ENCODE results near the gene PTPRD. TPM values are rescaled to one million over a fixed set of nuclear protein-coding genes. Genes with fewer than 3 reads are reported as not detected.

PTPRD gene
- total RNA-seq, 1 donor from 2014 or later, result 109 TPM

GRCh38 chr9:8489835-8490234, 2123.0 kb downstream of the PTPRD start:
- TF ChIP-seq CTCF (IDR thresholded peaks at IDR 0.05; ENCODE audit: unreplicated experiment), result no peak
- no peak for DNase-seq (ENCODE audit: low spot score in 2 of 2, unreplicated experiment in 2 of 2)
- H3K9me3 Mint-ChIP-seq, result no peaks in the 10 kb centered on the region
- peaks cover 8% of the 10 kb centered on the region for H3K4me1 Mint-ChIP-seq
- H3K4me3 Mint-ChIP-seq, result no peak overlapping the region
- no peaks in the 10 kb centered on the region for H3K27me3 Mint-ChIP-seq (ENCODE audit: low read depth)
- peak overlapping the region; percentile 6 for H3K27ac Mint-ChIP-seq
- H3K36me3 Mint-ChIP-seq, result peaks cover 20% of the 10 kb centered on the region

- H3K9me3 Mint-ChIP-seq, result no peaks in the 10 kb centered on the region
- DNase-seq (ENCODE audit: low spot score in 2 of 2, unreplicated experiment in 2 of 2), result no peak
- peaks cover 8% of the 10 kb centered on the region for H3K4me1 Mint-ChIP-seq
Observed at GRCh38 chr9:8486095-8486494, 2126.7 kb downstream of the PTPRD start.

GRCh38 chr9:8484597-8485191, 2128.1 kb downstream of the PTPRD start:
- H3K27me3 Mint-ChIP-seq (ENCODE audit: low read depth), result no peaks in the 10 kb centered on the region
- H3K9me3 Mint-ChIP-seq, result no peaks in the 10 kb centered on the region
- peaks cover 21% of the 10 kb centered on the region for H3K36me3 Mint-ChIP-seq
- no peak for DNase-seq (ENCODE audit: low spot score in 2 of 2, unreplicated experiment in 2 of 2)
- peaks cover 9% of the 10 kb centered on the region for H3K4me1 Mint-ChIP-seq
- no peak overlapping the region for H3K4me3 Mint-ChIP-seq
- TF ChIP-seq CTCF (IDR thresholded peaks at IDR 0.05; ENCODE audit: unreplicated experiment), result no peak
- no peak overlapping the region for H3K27ac Mint-ChIP-seq

More at GRCh38 chr9:8486095-8486494, 2126.7 kb downstream of the PTPRD start:
- Mint-ChIP-seq H3K4me3 (no peak overlapping the region), H3K27me3 (ENCODE audit: low read depth) (no peaks in the 10 kb centered on the region), H3K27ac (no peak overlapping the region), H3K36me3 (peaks cover 21% of the 10 kb centered on the region)
- TF ChIP-seq CTCF (IDR thresholded peaks at IDR 0.05; ENCODE audit: unreplicated experiment), result no peak

GRCh38 chr9:8477450-8477849, 2135.4 kb downstream of the PTPRD start:
- no peak overlapping the region for H3K4me3 Mint-ChIP-seq

GRCh38 chr9:8474937-8475336, 2137.9 kb downstream of the PTPRD start:
- H3K4me1 Mint-ChIP-seq, result peaks cover 26% of the 10 kb centered on the region
- H3K9me3 Mint-ChIP-seq, result no peaks in the 10 kb centered on the region

More at GRCh38 chr9:8477450-8477849, 2135.4 kb downstream of the PTPRD start:
- no peak for DNase-seq (ENCODE audit: low spot score in 2 of 2, unreplicated experiment in 2 of 2)
- no peak for TF ChIP-seq CTCF (IDR thresholded peaks at IDR 0.05; ENCODE audit: unreplicated experiment)
- peak overlapping the region; percentile 72 for H3K27ac Mint-ChIP-seq
- no peaks in the 10 kb centered on the region for H3K9me3 Mint-ChIP-seq
- no peaks in the 10 kb centered on the region for H3K27me3 Mint-ChIP-seq (ENCODE audit: low read depth)
- H3K4me1 Mint-ChIP-seq, result peaks cover 30% of the 10 kb centered on the region
- peaks cover 8% of the 10 kb centered on the region for H3K36me3 Mint-ChIP-seq

More at GRCh38 chr9:8474937-8475336, 2137.9 kb downstream of the PTPRD start:
- Mint-ChIP-seq H3K4me3 (no peak overlapping the region), H3K36me3 (peaks cover 2% of the 10 kb centered on the region), H3K27me3 (ENCODE audit: low read depth) (no peaks in the 10 kb centered on the region), H3K27ac (no peak overlapping the region)
- no peak for DNase-seq (ENCODE audit: low spot score in 2 of 2, unreplicated experiment in 2 of 2)
- no peak for TF ChIP-seq CTCF (IDR thresholded peaks at IDR 0.05; ENCODE audit: unreplicated experiment)

Data from mesothelial cell of epicardium (in vitro differentiated cells).